ENCODE measurements around the gene NFX1. TPM values are rescaled to one million over a fixed set of nuclear protein-coding genes. Genes with fewer than 3 reads are reported as not detected.

NFX1 gene
- total and polyA plus RNA-seq, 9 of the 15 experiments (the other 6 are each of a cell fraction or from before 2014, with no cell fraction given): 8.8 to 38.9 (median 26.8) TPM

DNA sequence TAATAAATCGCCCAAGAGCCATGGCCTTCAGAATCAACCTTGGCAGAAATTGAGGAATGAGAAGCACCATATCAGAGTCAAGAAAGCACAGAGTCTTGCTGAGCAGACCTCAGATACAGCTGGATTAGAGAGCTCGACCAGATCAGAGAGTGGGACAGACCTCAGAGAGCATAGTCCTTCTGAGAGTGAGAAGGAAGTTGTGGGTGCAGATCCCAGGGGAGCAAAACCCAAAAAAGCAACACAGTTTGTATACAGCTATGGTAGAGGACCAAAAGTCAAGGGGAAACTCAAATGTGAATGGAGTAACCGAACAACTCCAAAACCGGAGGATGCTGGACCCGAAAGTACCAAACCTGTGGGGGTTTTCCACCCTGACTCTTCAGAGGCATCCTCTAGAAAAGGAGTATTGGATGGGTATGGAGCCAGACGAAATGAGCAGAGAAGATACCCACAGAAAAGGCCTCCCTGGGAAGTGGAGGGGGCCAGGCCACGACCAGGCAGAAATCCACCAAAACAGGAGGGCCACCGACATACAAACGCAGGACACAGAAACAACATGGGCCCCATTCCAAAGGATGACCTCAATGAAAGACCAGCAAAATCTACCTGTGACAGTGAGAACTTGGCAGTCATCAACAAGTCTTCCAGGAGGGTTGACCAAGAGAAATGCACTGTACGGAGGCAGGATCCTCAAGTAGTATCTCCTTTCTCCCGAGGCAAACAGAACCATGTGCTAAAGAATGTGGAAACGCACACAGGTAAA is 4.5 kb downstream of the NFX1 start:
- in situ Hi-C loops (cut with MboI): no loop called here
- BruUV-seq (replicated peaks): no TSS peak
- ChIA-PET POLR2A (no interaction called here), CTCF (ENCODE audit: low intra/inter-chr PET ratio) (no interaction called here)
- 0 out of 2 replicates have a peak, but pooled peaks cover 20% of the 10 kb centered on the region for H4K20me1 ChIP-seq (replicated peaks; ENCODE audit: control insufficient read depth, insufficient read depth, low read length)
- intact Hi-C loops (cut with micrococcal nuclease): no loop called here
- peaks cover 11 to 19% of the 10 kb centered on the region in 2 experiments; a peak in 4 of 5 replicates for H3K4me1 ChIP-seq (replicated peaks in 1 of 2; ENCODE audit: control insufficient read depth in 2 of 2, insufficient read depth in 2 of 2, low read length in 2 of 2)
- DNase-seq (ENCODE audit: extremely low read depth in 1 of 4, low spot score in 3 of 4) (no peak), FAIRE-seq (no peak), ATAC-seq (no peak)
- no peak overlapping the region for H2AFZ ChIP-seq (ENCODE audit: low read depth, low read length)
- peaks cover 82% of the 10 kb centered on the region for H3K36me3 ChIP-seq (ENCODE audit: control insufficient read depth, insufficient read depth, low read length)
- H3K4me2 ChIP-seq (ENCODE audit: insufficient read depth, low read length): no peak overlapping the region
- TF ChIP-seq ZNF507 (tag; conservative IDR thresholded peaks at IDR 0.05): no peak
- TF ChIP-seq, protein P1, sequence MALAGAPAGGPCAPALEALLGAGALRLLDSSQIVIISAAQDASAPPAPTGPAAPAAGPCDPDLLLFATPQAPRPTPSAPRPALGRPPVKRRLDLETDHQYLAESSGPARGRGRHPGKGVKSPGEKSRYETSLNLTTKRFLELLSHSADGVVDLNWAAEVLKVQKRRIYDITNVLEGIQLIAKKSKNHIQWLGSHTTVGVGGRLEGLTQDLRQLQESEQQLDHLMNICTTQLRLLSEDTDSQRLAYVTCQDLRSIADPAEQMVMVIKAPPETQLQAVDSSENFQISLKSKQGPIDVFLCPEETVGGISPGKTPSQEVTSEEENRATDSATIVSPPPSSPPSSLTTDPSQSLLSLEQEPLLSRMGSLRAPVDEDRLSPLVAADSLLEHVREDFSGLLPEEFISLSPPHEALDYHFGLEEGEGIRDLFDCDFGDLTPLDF (CRISPR knock-in tag; IDR thresholded peaks at IDR 0.05): no peak
- no peaks in the 10 kb centered on the region for H3K27me3 ChIP-seq (ENCODE audit: control insufficient read depth in 2 of 2, insufficient read depth in 2 of 2, low read length in 2 of 2)
- H3K4me3 ChIP-seq: no peak overlapping the region
- no peaks in the 10 kb centered on the region for H3K9me1 ChIP-seq (ENCODE audit: control insufficient read depth, insufficient read depth, low read length)
- 90% methylated on average over 7 of the region's 12 CpGs for WGBS (ENCODE audit: insufficient coverage, low coverage, missing lambda C conversion rate)
- H3K9ac ChIP-seq (ENCODE audit: insufficient read depth in 1 of 2, low read depth in 2 of 2, low read length in 2 of 2): no peak overlapping the region
- no peak overlapping the region; the same call in 2 of the 3 replicates for H3K27ac ChIP-seq (ENCODE audit: extremely low read depth, low read depth, low read length)
- H3K79me2 ChIP-seq (ENCODE audit: control insufficient read depth, insufficient read depth, low read length): peaks cover 96% of the 10 kb centered on the region
- no peaks in the 10 kb centered on the region for H3K9me3 ChIP-seq (replicated peaks; ENCODE audit: control insufficient read depth, insufficient read depth, low read depth, low read length)

DNA sequence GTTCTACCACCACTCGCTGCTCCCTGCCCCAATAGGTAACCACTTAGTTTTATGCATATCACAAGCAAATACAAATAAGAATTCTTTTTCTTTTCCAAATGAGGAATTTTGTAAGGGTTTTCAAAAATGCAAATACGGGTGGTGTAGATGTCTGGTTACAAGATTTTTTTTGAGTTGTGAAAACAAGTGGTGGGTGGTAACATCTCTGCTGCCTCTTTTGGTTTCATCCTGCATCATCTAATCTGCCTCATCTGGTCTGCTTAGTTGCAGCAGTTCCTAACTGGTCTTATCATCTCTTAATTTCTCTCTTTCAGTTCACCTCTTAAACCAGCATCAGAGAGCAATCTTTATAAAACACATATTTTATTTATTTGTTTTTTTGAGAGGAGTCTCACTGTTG is 5.3 kb downstream of the NFX1 start:
- Histone ChIP-seq H3K4me3 (no peak overlapping the region), H3K9ac (ENCODE audit: insufficient read depth in 1 of 2, low read depth in 2 of 2, low read length in 2 of 2) (no peak overlapping the region), H3K36me3 (ENCODE audit: control insufficient read depth, insufficient read depth, low read length) (peaks cover 85% of the 10 kb centered on the region), H2AFZ (ENCODE audit: low read depth, low read length) (no peak overlapping the region), H3K79me2 (ENCODE audit: control insufficient read depth, insufficient read depth, low read length) (peaks cover 97% of the 10 kb centered on the region), H3K27me3 (ENCODE audit: control insufficient read depth in 2 of 2, insufficient read depth in 2 of 2, low read length in 2 of 2) (no peaks in the 10 kb centered on the region), H3K4me2 (ENCODE audit: insufficient read depth, low read length) (no peak overlapping the region), H3K9me3 (replicated peaks; ENCODE audit: control insufficient read depth, insufficient read depth, low read depth, low read length) (no peaks in the 10 kb centered on the region), H3K9me1 (ENCODE audit: control insufficient read depth, insufficient read depth, low read length) (no peaks in the 10 kb centered on the region), H4K20me1 (replicated peaks; ENCODE audit: control insufficient read depth, insufficient read depth, low read length) (0 out of 2 replicates have a peak, but pooled peaks cover 18% of the 10 kb centered on the region), H3K4me1 (replicated peaks in 1 of 2; ENCODE audit: control insufficient read depth in 2 of 2, insufficient read depth in 2 of 2, low read length in 2 of 2) (peaks cover 10 to 19% of the 10 kb centered on the region in 2 experiments; a peak in 4 of 5 replicates), H3K27ac (ENCODE audit: extremely low read depth, low read depth, low read length) (no peak overlapping the region)
- CTCF ChIA-PET (ENCODE audit: low intra/inter-chr PET ratio): no interaction called here
- WGBS (ENCODE audit: insufficient coverage, low coverage, missing lambda C conversion rate): 78% methylated on average over 2 of the region's 2 CpGs
- no peak for FAIRE-seq
- no peak for DNase-seq (ENCODE audit: extremely low read depth in 1 of 4, low spot score in 3 of 4)
- in situ Hi-C loops (cut with MboI) (no loop called here), intact Hi-C loops (cut with micrococcal nuclease) (no loop called here)
- POLR2A ChIA-PET: no interaction called here
- no peak for ATAC-seq
- BruUV-seq (replicated peaks): no TSS peak
- TF ChIP-seq ZNF24 (IDR thresholded peaks at IDR 0.05) (no peak), YY1 (IDR thresholded peaks at IDR 0.05; ENCODE audit: borderline replicate concordance in 1 of 3, control insufficient read depth in 1 of 3, extremely low read depth in 1 of 3, insufficient read depth in 3 of 3, insufficient read length in 1 of 3, insufficient replicate concordance in 2 of 3, low read depth in 1 of 3, low read length in 2 of 3) (no peak), RBFOX2 (IDR thresholded peaks at IDR 0.05; ENCODE audit: low read depth, low read length) (no peak), POLR2B (IDR thresholded peaks at IDR 0.05; ENCODE audit: low read depth, partially characterized antibody) (no peak), ZC3H4 (CRISPR knock-in tag; IDR thresholded peaks at IDR 0.05; ENCODE audit: borderline replicate concordance) (no peak), CBFA2T2 (conservative IDR thresholded peaks at IDR 0.05) (no peak), E2F3 (CRISPR knock-in tag; IDR thresholded peaks at IDR 0.05) (no peak), ZNF586 (CRISPR knock-in tag; conservative IDR thresholded peaks at IDR 0.05) (no peak)
- TF ChIP-seq, protein P2, sequence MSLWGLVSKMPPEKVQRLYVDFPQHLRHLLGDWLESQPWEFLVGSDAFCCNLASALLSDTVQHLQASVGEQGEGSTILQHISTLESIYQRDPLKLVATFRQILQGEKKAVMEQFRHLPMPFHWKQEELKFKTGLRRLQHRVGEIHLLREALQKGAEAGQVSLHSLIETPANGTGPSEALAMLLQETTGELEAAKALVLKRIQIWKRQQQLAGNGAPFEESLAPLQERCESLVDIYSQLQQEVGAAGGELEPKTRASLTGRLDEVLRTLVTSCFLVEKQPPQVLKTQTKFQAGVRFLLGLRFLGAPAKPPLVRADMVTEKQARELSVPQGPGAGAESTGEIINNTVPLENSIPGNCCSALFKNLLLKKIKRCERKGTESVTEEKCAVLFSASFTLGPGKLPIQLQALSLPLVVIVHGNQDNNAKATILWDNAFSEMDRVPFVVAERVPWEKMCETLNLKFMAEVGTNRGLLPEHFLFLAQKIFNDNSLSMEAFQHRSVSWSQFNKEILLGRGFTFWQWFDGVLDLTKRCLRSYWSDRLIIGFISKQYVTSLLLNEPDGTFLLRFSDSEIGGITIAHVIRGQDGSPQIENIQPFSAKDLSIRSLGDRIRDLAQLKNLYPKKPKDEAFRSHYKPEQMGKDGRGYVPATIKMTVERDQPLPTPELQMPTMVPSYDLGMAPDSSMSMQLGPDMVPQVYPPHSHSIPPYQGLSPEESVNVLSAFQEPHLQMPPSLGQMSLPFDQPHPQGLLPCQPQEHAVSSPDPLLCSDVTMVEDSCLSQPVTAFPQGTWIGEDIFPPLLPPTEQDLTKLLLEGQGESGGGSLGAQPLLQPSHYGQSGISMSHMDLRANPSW (CRISPR knock-in tag; IDR thresholded peaks at IDR 0.05): no peak

All from K562 (cell line).